H9 (cell line): ENCODE measurements around the gene ZNF813. TPM values are rescaled to one million over a fixed set of nuclear protein-coding genes. Genes with fewer than 3 reads are reported as not detected.
A peak's percentile ranks its signal among the peaks of the same experiment; 100 is the strongest.

Experiments used
- DNase-seq: peaks from one replicate; pipeline ENCODE4 v3.0.0-alpha.2; 2017
- H2AFZ ChIP-seq: one replicate; pipeline ENCODE4 v1.6.1; 2013; ENCODE audit warnings: mild to moderate bottlenecking, low read length, control low read depth, moderate library complexity
- H2AK5ac ChIP-seq: 2 replicates; pipeline ENCODE4 v1.6.1; 2013; ENCODE audit warnings: low read length, control low read depth, mixed read lengths; ENCODE audit not compliant: insufficient read length
- H2BK120ac ChIP-seq: one replicate; pipeline ENCODE4 v1.6.1; 2013; ENCODE audit warnings: low read depth, mild to moderate bottlenecking, low read length, control low read depth, inconsistent platforms; ENCODE audit not compliant: poor library complexity, severe bottlenecking
- H2BK12ac ChIP-seq: 2 replicates; pipeline ENCODE4 v1.6.1; 2013; ENCODE audit warnings: low read length, control low read depth, mixed read lengths, low read depth; ENCODE audit not compliant: insufficient read length
- H2BK15ac ChIP-seq: 2 replicates; pipeline ENCODE4 v1.6.1; 2013; ENCODE audit warnings: low read depth, low read length, control low read depth
- H2BK20ac ChIP-seq: one replicate; pipeline ENCODE4 v1.6.1; 2013; ENCODE audit warnings: low read depth, mild to moderate bottlenecking, low read length, control low read depth, inconsistent platforms; ENCODE audit not compliant: poor library complexity, severe bottlenecking
- H2BK5ac ChIP-seq: 2 replicates; pipeline ENCODE4 v1.6.1; 2013; ENCODE audit warnings: low read length, control low read depth, mixed read lengths; ENCODE audit not compliant: insufficient read length
- H3K14ac ChIP-seq: 2 replicates; pipeline ENCODE4 v1.6.1; 2013; ENCODE audit warnings: low read length, control low read depth; ENCODE audit not compliant: insufficient read depth
- H3K18ac ChIP-seq: 2 replicates; pipeline ENCODE4 v1.6.1; 2013; ENCODE audit warnings: low read depth, mild to moderate bottlenecking, mixed read lengths, low read length, control low read depth; ENCODE audit not compliant: insufficient read length
- H3K23ac ChIP-seq: 2 replicates; pipeline ENCODE4 v1.6.1; 2013; ENCODE audit warnings: low read length, control low read depth, mixed read lengths, low read depth; ENCODE audit not compliant: insufficient read length
- H3K23me2 ChIP-seq: 2 replicates; pipeline ENCODE4 v1.6.1; 2013; ENCODE audit warnings: low read depth, mild to moderate bottlenecking, mixed read lengths, low read length, control low read depth; ENCODE audit not compliant: insufficient read length, poor library complexity, severe bottlenecking
- H3K27ac ChIP-seq: 2 replicates; pipeline ENCODE4 v1.5.1; 2013; ENCODE audit warnings: low read length, control low read depth, mixed read lengths, low read depth; ENCODE audit not compliant: insufficient read length
- H3K27me3 ChIP-seq: 2 replicates; pipeline ENCODE4 v1.6.1; 2013; ENCODE audit warnings: low read length, control low read depth, inconsistent platforms; ENCODE audit not compliant: insufficient read depth
- H3K4ac ChIP-seq: 2 replicates; pipeline ENCODE4 v1.6.1; 2013; ENCODE audit warnings: low read depth, mild to moderate bottlenecking, control low read depth, inconsistent platforms, low read length, moderate library complexity
- H3K4me1 ChIP-seq: 2 replicates; pipeline ENCODE4 v1.6.1; 2013; ENCODE audit warnings: low read length, control low read depth, inconsistent platforms; ENCODE audit not compliant: insufficient read depth
- H3K4me2 ChIP-seq: 2 replicates; pipeline ENCODE4 v1.6.1; 2013; ENCODE audit warnings: low read length, control low read depth, mixed read lengths; ENCODE audit not compliant: insufficient read length, insufficient read depth
- H3K56ac ChIP-seq: 2 replicates; pipeline ENCODE4 v1.6.1; 2013; ENCODE audit warnings: low read depth, mild to moderate bottlenecking, mixed read lengths, low read length, control low read depth; ENCODE audit not compliant: insufficient read length
- H3K79me1 ChIP-seq: 2 replicates; pipeline ENCODE4 v1.6.1; 2013; ENCODE audit warnings: low read depth, mild to moderate bottlenecking, moderate library complexity, low read length, control low read depth, inconsistent platforms; ENCODE audit not compliant: insufficient read depth, poor library complexity, severe bottlenecking
- H3K79me2 ChIP-seq: 2 replicates; pipeline ENCODE4 v1.6.1; 2013; ENCODE audit warnings: low read length, control low read depth, inconsistent platforms; ENCODE audit not compliant: insufficient read depth
- H3K9ac ChIP-seq: 2 replicates; pipeline ENCODE4 v1.6.1; 2013; ENCODE audit warnings: low read length, control low read depth, mixed read lengths; ENCODE audit not compliant: insufficient read length; ENCODE audit errors: extremely low read depth
- H3K9me3 ChIP-seq: one replicate; pipeline ENCODE4 v1.6.1; 2013; ENCODE audit warnings: low read depth, low read length, inconsistent platforms; ENCODE audit not compliant: control insufficient read depth
- H3T11ph ChIP-seq: one replicate; pipeline ENCODE4 v1.6.1; 2013; ENCODE audit warnings: mild to moderate bottlenecking, low read length, control low read depth, inconsistent platforms
- H4K20me1 ChIP-seq: one replicate; pipeline ENCODE4 v1.6.1; 2013; ENCODE audit not compliant: control insufficient read depth, insufficient read length, insufficient read depth
- H4K5ac ChIP-seq: 2 replicates; pipeline ENCODE4 v1.6.1; 2013; ENCODE audit warnings: low read depth, mild to moderate bottlenecking, mixed read lengths, low read length, control low read depth; ENCODE audit not compliant: insufficient read length
- H4K8ac ChIP-seq: replicated peaks from 2 replicates; pipeline ENCODE4 v1.6.1; 2013; ENCODE audit warnings: low read length, control low read depth, mixed read lengths, low read depth; ENCODE audit not compliant: insufficient read length
- H4K91ac ChIP-seq: 2 replicates; pipeline ENCODE4 v1.6.1; 2013; ENCODE audit warnings: low read depth, mild to moderate bottlenecking, moderate library complexity, mixed read lengths, low read length, control low read depth; ENCODE audit not compliant: insufficient read length
- H3K27ac Mint-ChIP-seq, 3 experiments: 2 replicates in 2 of 3; 3 replicates in 1 of 3; pipeline ENCODE4 v1.8.0; 2020 to 2021; ENCODE audit warnings: mixed read lengths in 3 of 3, mild to moderate bottlenecking in 1 of 3, moderate library complexity in 1 of 3
- H3K27me3 Mint-ChIP-seq: 2 replicates; pipeline ENCODE4 v1.8.0; 2021; ENCODE audit warnings: low read depth, mild to moderate bottlenecking, moderate library complexity, mixed read lengths
- H3K36me3 Mint-ChIP-seq, 3 experiments: 2 replicates in 2 of 3; 3 replicates in 1 of 3; pipeline ENCODE4 v1.8.0; 2020 to 2021; ENCODE audit warnings: low read depth in 3 of 3, mixed read lengths in 3 of 3; ENCODE audit not compliant: insufficient read depth in 1 of 3
- H3K4me1 Mint-ChIP-seq, 2 experiments: 2 replicates each; pipeline ENCODE4 v1.8.0; 2020; ENCODE audit warnings: mixed read lengths in 2 of 2
- H3K4me3 Mint-ChIP-seq, 2 experiments: 2 replicates in 1 of 2; 3 replicates in 1 of 2; pipeline ENCODE4 v1.8.0; 2020 to 2021; ENCODE audit warnings: mild to moderate bottlenecking in 2 of 2, mixed read lengths in 2 of 2, moderate library complexity in 1 of 2
- H3K9me3 Mint-ChIP-seq, 2 experiments: 2 replicates in 1 of 2; 3 replicates in 1 of 2; pipeline ENCODE4 v1.8.0; 2020; ENCODE audit warnings: mild to moderate bottlenecking in 2 of 2, mixed read lengths in 2 of 2, moderate library complexity in 1 of 2
- CTCF ChIP-seq: fragments of 200-600 bp; sonication (generic); conservative IDR thresholded peaks from 3 replicates; pipeline ENCODE4 v1.8.0; 2021; ENCODE audit warnings: antibody characterized with exemption, mild to moderate bottlenecking
- WGBS: extraction: QIAGEN DNeasy Blood & Tissue Kit; methylation state at CpG from one replicate; pipeline ENCODE4 v1.1.7; 2013; ENCODE audit warnings: missing lambda C conversion rate, low lambda C conversion rate, mixed read lengths; ENCODE audit not compliant: insufficient read length; ENCODE audit errors: extremely low coverage; 5-methylcytosine and 5-hydroxymethylcytosine counted together
- total RNA-seq: library from RNA; stranded (reverse); gene quantifications from 2 replicates; pipeline ENCODE4 v1.2.1, GENCODE V29; 2021

Gene ZNF813
- total RNA-seq, 1 experiment from 2014 or later, result 17.3 TPM

GRCh38 chr19:53519446-53519845 is 51.9 kb downstream of the ZNF813 start:
- H3K56ac ChIP-seq, result no peak overlapping the region
- no peak overlapping the region for H2AFZ ChIP-seq
- H3K23ac ChIP-seq, result no peak overlapping the region
- no peak overlapping the region for H3K4me2 ChIP-seq
- H3K27ac Mint-ChIP-seq, result peak overlapping the region in 1 of 3 experiments; percentile 13; a peak in 1 of 7 replicates
- H2BK120ac ChIP-seq, result no peak overlapping the region
- no peak overlapping the region for H3K14ac ChIP-seq
- H3K27me3 ChIP-seq, result no peaks in the 10 kb centered on the region
- H3K9me3 ChIP-seq, result no peaks in the 10 kb centered on the region
- H3K27ac ChIP-seq, result no peak overlapping the region
- H3K9me3 Mint-ChIP-seq, result peaks cover 9% of the 10 kb centered on the region in 2 experiments
- peaks cover 27 to 35% (median 29%) of the 10 kb centered on the region in 3 experiments for H3K36me3 Mint-ChIP-seq
- no peak overlapping the region for H3K9ac ChIP-seq
- H4K91ac ChIP-seq, result no peak overlapping the region
- DNase-seq, result no peak
- no peak overlapping the region for H2BK20ac ChIP-seq
- no peak overlapping the region for H4K5ac ChIP-seq
- no peak overlapping the region for H4K8ac ChIP-seq
- H2BK5ac ChIP-seq, result no peak overlapping the region
- no peak overlapping the region; a peak in 1 of 5 replicates for H3K4me3 Mint-ChIP-seq
- H2BK15ac ChIP-seq, result no peak overlapping the region
- no peak overlapping the region for H3K4ac ChIP-seq
- no peak overlapping the region for H2BK12ac ChIP-seq
- peaks cover 14 to 19% of the 10 kb centered on the region in 2 experiments for H3K4me1 Mint-ChIP-seq
- H2AK5ac ChIP-seq, result no peak overlapping the region
- H3K27me3 Mint-ChIP-seq, result peaks cover 8% of the 10 kb centered on the region
- WGBS, result no CpG with 5 or more reads among the region's 7 CpGs
- no peaks in the 10 kb centered on the region for H3K4me1 ChIP-seq
- peaks cover 5% of the 10 kb centered on the region for H3K23me2 ChIP-seq
- H3T11ph ChIP-seq, result no peak overlapping the region
- no peak overlapping the region for H3K18ac ChIP-seq
- peaks cover 3% of the 10 kb centered on the region for H3K79me1 ChIP-seq
- no peak for TF ChIP-seq CTCF
- no peaks in the 10 kb centered on the region for H4K20me1 ChIP-seq
- H3K79me2 ChIP-seq, result peaks cover 8% of the 10 kb centered on the region; the same call in 1 of the 2 replicates
